HepG2 (cell line): ENCODE results near the gene DOCK10. TPM values are rescaled to one million over a fixed set of nuclear protein-coding genes. Genes with fewer than 3 reads are reported as not detected.
A peak's percentile ranks its signal among the peaks of the same experiment; 100 is the strongest.

Source experiments
- ATAC-seq: fragments of 200-7000 bp; cut with Tn5 transposase; 3 replicates; pipeline ENCODE4 v1.9.1; 2020; ENCODE audit warnings: mild to moderate bottlenecking, moderate library complexity
- BruUV-seq: library from RNA; stranded (reverse); fragments of 400-500 nt; replicated peaks from 2 replicates; lab custom pipeline; 2021; lab: Mats Ljungman, UMichigan
- CTCF ChIA-PET: fragments of 300-600 bp; formaldehyde crosslinking; extraction: SDS; loops from one replicate; lab custom pipeline; 2021; ENCODE audit warnings: low total read pairs, inconsistent platforms, low intra/inter-chr PET ratio; lab: Yijun Ruan, JAX
- POLR2A ChIA-PET: fragments of 350-600 bp; sonication (Branson Sonifier 250); formaldehyde crosslinking; loops from one replicate; lab custom pipeline; 2020; ENCODE audit warnings: antibody characterized with exemption, inconsistent platforms; lab: Yijun Ruan, JAX
- DNase-seq: peaks from one replicate; pipeline ENCODE4 v3.0.0-alpha.2; 2015; ENCODE audit warnings: low spot score
- FAIRE-seq: peaks from 3 replicates; lab custom pipeline; 2011; peaks lifted over from hg19 to GRCh38; lab: Jason Lieb, UNC
- H2AFZ ChIP-seq: one replicate; pipeline ENCODE4 v1.6.1; 2011; ENCODE audit warnings: low read length, inconsistent platforms
- H3K27ac ChIP-seq: fragments of 300-600 bp; 3 replicates; pipeline ENCODE4 v1.8.0; 2011; ENCODE audit warnings: mixed run types, mild to moderate bottlenecking, mixed read lengths, low read length, inconsistent platforms; ENCODE audit not compliant: insufficient read depth; ENCODE audit errors: extremely low read length
- H3K27me3 ChIP-seq, 2 experiments: fragments of 200-600 bp in 1 of 2; 2 replicates in 1 of 2; 3 replicates in 1 of 2; pipeline versions ENCODE4 v1.6.0 to v1.8.0; 2011; ENCODE audit warnings: low read length in 2 of 2, mild to moderate bottlenecking in 2 of 2, moderate library complexity in 2 of 2, inconsistent platforms in 1 of 2; ENCODE audit not compliant: insufficient read depth in 2 of 2, control insufficient read depth in 1 of 2
- H3K36me3 ChIP-seq, 2 experiments: fragments of 200-600 bp in 1 of 2; replicated peaks in 1 of 2; 2 replicates in 1 of 2; 3 replicates in 1 of 2; pipeline versions ENCODE4 v1.5.1 to v1.8.0; 2011; ENCODE audit warnings: low read length in 2 of 2, inconsistent platforms in 1 of 2; ENCODE audit not compliant: insufficient read depth in 2 of 2, control insufficient read depth in 1 of 2
- H3K4me1 ChIP-seq: 2 replicates; pipeline ENCODE4 v1.5.1; 2012; ENCODE audit warnings: low read length, inconsistent platforms; ENCODE audit not compliant: insufficient read depth
- H3K4me2 ChIP-seq: 2 replicates; pipeline ENCODE4 v1.6.0; 2011; ENCODE audit warnings: low read depth, low read length, inconsistent platforms
- H3K4me3 ChIP-seq, 3 experiments: fragments of 200-600 bp in 1 of 3; sonication (generic), shearing (Covaris generic) in 1 of 3; replicated peaks in 1 of 3; 2 replicates each; pipeline ENCODE4 v1.5.1; 2011 to 2016; ENCODE audit warnings: low read length in 3 of 3, inconsistent platforms in 2 of 3, low read depth in 2 of 3, mild to moderate bottlenecking in 2 of 3, control low read depth in 1 of 3, mixed read lengths in 1 of 3; ENCODE audit not compliant: insufficient read depth in 1 of 3
- H3K79me2 ChIP-seq: one replicate; pipeline ENCODE4 v1.6.1; 2011; ENCODE audit warnings: low read length, inconsistent platforms; ENCODE audit not compliant: insufficient read depth
- H3K9ac ChIP-seq: 2 replicates; pipeline ENCODE4 v1.6.0; 2011; ENCODE audit warnings: mild to moderate bottlenecking, low read depth, low read length, inconsistent platforms; ENCODE audit not compliant: insufficient read depth
- H3K9me3 ChIP-seq: 2 replicates; pipeline ENCODE4 v1.5.1; 2012; ENCODE audit warnings: mild to moderate bottlenecking, low read length
- H4K20me1 ChIP-seq: 2 replicates; pipeline ENCODE4 v1.6.0; 2011; ENCODE audit warnings: inconsistent platforms, mild to moderate bottlenecking, low read length, moderate library complexity; ENCODE audit not compliant: insufficient read depth
- ATF2 ChIP-seq: sonication (generic); formaldehyde crosslinking; IDR thresholded peaks from 2 replicates; pipeline ENCODE4 v1.4.0; 2020; ENCODE audit warnings: missing genetic modification reagents
- EZH2 ChIP-seq: conservative IDR thresholded peaks from 2 replicates; pipeline ENCODE4 v1.6.1; 2012; ENCODE audit warnings: mild to moderate bottlenecking, low read depth, low read length, moderate library complexity
- GFI1 ChIP-seq: sonication (generic); formaldehyde crosslinking; IDR thresholded peaks from 2 replicates; pipeline ENCODE4 v1.5.0; 2020; ENCODE audit warnings: missing genetic modification reagents, mild to moderate bottlenecking, borderline replicate concordance
- IRF9 ChIP-seq: sonication (generic); formaldehyde crosslinking; IDR thresholded peaks from 2 replicates; pipeline ENCODE4 v1.8.0; 2022; ENCODE audit warnings: missing genetic modification reagents, mild to moderate bottlenecking, borderline replicate concordance
- ISL2 ChIP-seq: sonication (generic); formaldehyde crosslinking; IDR thresholded peaks from 2 replicates; pipeline ENCODE4 v1.5.0; 2020; ENCODE audit warnings: missing genetic modification reagents
- KLF15 ChIP-seq: sonication (generic); formaldehyde crosslinking; IDR thresholded peaks from 2 replicates; pipeline ENCODE4 v1.8.1; 2023; ENCODE audit warnings: borderline replicate concordance, mild to moderate bottlenecking, inconsistent platforms, missing genetic modification reagents, mixed read lengths
- RAD51 ChIP-seq: fragments of 450-650 bp; IDR thresholded peaks from 2 replicates; pipeline ENCODE4 v1.6.1; 2016; ENCODE audit warnings: borderline replicate concordance
- TARDBP ChIP-seq: sonication (generic); formaldehyde crosslinking; IDR thresholded peaks from 2 replicates; pipeline ENCODE4 v1.8.0; 2022; ENCODE audit warnings: mild to moderate bottlenecking, missing genetic modification reagents
- ZNF101 ChIP-seq: sonication (generic); formaldehyde crosslinking; IDR thresholded peaks from 2 replicates; pipeline ENCODE4 v1.4.0; 2020; ENCODE audit warnings: mild to moderate bottlenecking, low read depth, missing genetic modification reagents, borderline replicate concordance
- ZNF329 ChIP-seq: sonication (generic); formaldehyde crosslinking; IDR thresholded peaks from 2 replicates; pipeline ENCODE4 v1.9.0; 2021; ENCODE audit warnings: low read depth, mild to moderate bottlenecking, missing genetic modification reagents
- ZNF556 ChIP-seq: sonication (generic); formaldehyde crosslinking; IDR thresholded peaks from 2 replicates; pipeline ENCODE4 v1.4.0; 2020; ENCODE audit warnings: mild to moderate bottlenecking, missing genetic modification reagents, borderline replicate concordance
- WGBS: methylation state at CpG from one replicate; pipeline ENCODE4 v1.1.6; 2017; ENCODE audit warnings: low lambda C conversion rate; 5-methylcytosine and 5-hydroxymethylcytosine counted together
- in situ Hi-C: cut with HindIII; loops from 2 replicates; pipeline ENCODE4 v1.10.0; 2017; ENCODE audit warnings: low pct_unique_long_range_greater_than_20kb; ENCODE audit not compliant: extremely low pct_ligation_motif_present
- intact Hi-C: fragments of 100-400 bp; cut with micrococcal nuclease; formaldehyde crosslinking; loops from one replicate; pipeline ENCODE4 v1.10.0; 2022; ENCODE audit not compliant: unreplicated experiment
- polyA plus RNA-seq, 8 experiments: library from polyadenylated mRNA; depleted of rRNA in 3 of 8; stranded (reverse) in 7 of 8; unstranded in 1 of 8; fragments of >200 nt; fragmentation: Illumina TruSeq in 4 of 8; extraction: Trizol in 4 of 8; gene quantifications; 2 replicates each; pipeline versions ENCODE4 v1.2.1 to v1.2.3, GENCODE V29; 2011 to 2016; ENCODE audit warnings: low read depth in 4 of 8, missing spikeins in 1 of 8, mixed read lengths in 1 of 8; ENCODE audit not compliant: insufficient read depth in 1 of 8
- total RNA-seq, 5 experiments: library from RNA; depleted of rRNA; stranded (reverse); fragments of >200 nt; fragmentation: Illumina TruSeq; extraction: Trizol; gene quantifications; 2 replicates each; pipeline ENCODE4 v1.2.3, GENCODE V29; 2016; ENCODE audit warnings: low read depth in 1 of 5
- TF ChIP-seq, protein P1 (sequence below): sonication (generic); formaldehyde crosslinking; IDR thresholded peaks from 2 replicates; pipeline ENCODE4 v1.5.0; 2020; ENCODE audit warnings: missing genetic modification reagents
- TF ChIP-seq, protein P2 (sequence below), 2 experiments: sonication (generic) in 1 of 2; formaldehyde crosslinking in 1 of 2; IDR thresholded peaks; 2 replicates each; pipeline versions ENCODE4 v1.5.1 to v1.6.1; 2011 to 2020; ENCODE audit warnings: borderline replicate concordance in 1 of 2, low read depth in 1 of 2, low read length in 1 of 2, mild to moderate bottlenecking in 1 of 2, missing genetic modification reagents in 1 of 2, moderate library complexity in 1 of 2

DOCK10 gene
- total and polyA plus RNA-seq, 2 of the 13 experiments (the other 11 are each of a cell fraction or from before 2014, with no cell fraction given): not detected

DNA sequence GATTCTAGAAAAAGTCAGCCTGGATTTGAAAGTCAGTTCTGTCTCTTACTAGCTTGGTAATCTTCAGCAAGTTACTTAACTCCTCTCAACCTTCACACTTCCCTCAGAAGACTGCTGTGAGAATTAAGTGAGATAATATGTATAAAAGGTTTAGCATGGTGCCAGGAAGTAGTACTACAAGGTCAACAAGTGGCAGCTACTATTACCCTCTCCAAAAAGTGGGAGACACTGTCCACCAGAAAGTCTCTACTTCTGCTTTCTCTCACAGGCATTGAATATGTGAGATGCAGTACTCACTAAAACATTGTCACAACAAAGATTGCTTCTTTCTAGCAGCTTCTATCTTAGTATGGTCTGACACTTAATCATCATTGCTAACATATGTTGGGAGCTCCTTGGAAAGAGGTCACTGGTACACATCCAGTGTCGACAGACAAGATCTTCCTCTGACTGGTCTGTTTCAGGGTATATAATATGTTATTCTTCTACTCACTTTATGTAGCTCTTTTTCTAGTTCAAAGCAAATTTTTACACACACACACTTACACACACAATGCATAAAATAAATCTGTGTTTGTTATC lies 47.9 kb downstream of the DOCK10 start (continued):
- TF ChIP-seq, protein P1, sequence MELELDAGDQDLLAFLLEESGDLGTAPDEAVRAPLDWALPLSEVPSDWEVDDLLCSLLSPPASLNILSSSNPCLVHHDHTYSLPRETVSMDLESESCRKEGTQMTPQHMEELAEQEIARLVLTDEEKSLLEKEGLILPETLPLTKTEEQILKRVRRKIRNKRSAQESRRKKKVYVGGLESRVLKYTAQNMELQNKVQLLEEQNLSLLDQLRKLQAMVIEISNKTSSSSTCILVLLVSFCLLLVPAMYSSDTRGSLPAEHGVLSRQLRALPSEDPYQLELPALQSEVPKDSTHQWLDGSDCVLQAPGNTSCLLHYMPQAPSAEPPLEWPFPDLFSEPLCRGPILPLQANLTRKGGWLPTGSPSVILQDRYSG (CRISPR knock-in tag): no peak
- TF ChIP-seq GFI1 (no peak), IRF9 (CRISPR knock-in tag) (no peak), ZNF556 (no peak), ISL2 (CRISPR knock-in tag) (no peak), ATF2 (CRISPR knock-in tag) (no peak)

DNA sequence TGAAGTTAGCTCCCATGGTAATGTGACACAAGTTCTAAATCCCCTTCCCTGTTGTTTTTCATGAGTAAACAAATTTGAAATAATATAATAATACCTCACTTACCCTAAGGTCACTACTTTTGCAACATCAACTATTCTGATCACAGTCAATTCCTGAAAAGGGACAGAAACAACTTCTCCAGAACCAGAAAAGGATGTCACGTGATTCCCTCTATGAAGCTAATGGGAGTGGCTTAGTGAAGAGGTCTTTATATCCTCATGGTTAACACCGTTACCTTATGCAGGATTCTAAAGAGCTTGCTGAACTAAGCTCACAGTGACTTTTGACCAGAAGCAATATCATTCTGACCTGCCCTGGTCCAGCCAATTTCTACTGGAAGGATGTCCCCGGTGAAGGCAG lies 51.6 kb downstream of the DOCK10 start:
- no TSS peak for BruUV-seq
- Histone ChIP-seq H3K4me2 (no peak overlapping the region), H3K79me2 (no peaks in the 10 kb centered on the region), H4K20me1 (no peaks in the 10 kb centered on the region), H3K9me3 (no peaks in the 10 kb centered on the region), H3K9ac (no peak overlapping the region), H3K27ac (no peak overlapping the region), H2AFZ (no peak overlapping the region), H3K36me3 (no peaks in the 10 kb centered on the region), H3K4me3 (no peak overlapping the region), H3K4me1 (no peaks in the 10 kb centered on the region), H3K27me3 (no peaks in the 10 kb centered on the region)
- in situ Hi-C loops (no loop called here), intact Hi-C loops (no loop called here)
- DNase-seq: no peak
- ChIA-PET POLR2A (no interaction called here), CTCF (no interaction called here)
- 6% methylated on average over 3 of the region's 3 CpGs for WGBS
- FAIRE-seq: no peak
- ATAC-seq: no peak
- no peak for TF ChIP-seq ZNF101 (CRISPR knock-in tag)
- no peak for TF ChIP-seq ZNF329 (CRISPR knock-in tag)
- TF ChIP-seq TARDBP: no peak
- no peak for TF ChIP-seq EZH2
- no peak for TF ChIP-seq KLF15 (CRISPR knock-in tag)
- peak; percentile 87 for TF ChIP-seq RAD51
- TF ChIP-seq, protein P2, sequence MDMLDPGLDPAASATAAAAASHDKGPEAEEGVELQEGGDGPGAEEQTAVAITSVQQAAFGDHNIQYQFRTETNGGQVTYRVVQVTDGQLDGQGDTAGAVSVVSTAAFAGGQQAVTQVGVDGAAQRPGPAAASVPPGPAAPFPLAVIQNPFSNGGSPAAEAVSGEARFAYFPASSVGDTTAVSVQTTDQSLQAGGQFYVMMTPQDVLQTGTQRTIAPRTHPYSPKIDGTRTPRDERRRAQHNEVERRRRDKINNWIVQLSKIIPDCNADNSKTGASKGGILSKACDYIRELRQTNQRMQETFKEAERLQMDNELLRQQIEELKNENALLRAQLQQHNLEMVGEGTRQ (IDR thresholded peaks at IDR 0.05; ENCODE audit: low read depth, low read length): peak; percentile 68
- TF ChIP-seq, protein P2 (CRISPR knock-in tag; IDR thresholded peaks at IDR 0.05; ENCODE audit: borderline replicate concordance): no peak
